AG04450 (cell line): Measurements from ENCODE around the gene SIRPG. TPM values are rescaled to one million over a fixed set of nuclear protein-coding genes. Genes with fewer than 3 reads are reported as not detected.

ENCODE experiments used
- CTCF ChIA-PET: fragments of 300-600, 350-600 bp; formaldehyde crosslinking; extraction: SDS; loops from one replicate; lab custom pipeline; 2022; ENCODE audit warnings: antibody characterized with exemption, inconsistent platforms; lab: Charles Lee
- POLR2A ChIA-PET: fragments of 350-600 bp; formaldehyde crosslinking; extraction: SDS; loops from one replicate; lab custom pipeline; 2021; ENCODE audit warnings: antibody characterized with exemption, inconsistent platforms; lab: Yijun Ruan, JAX
- DNase-seq: peaks from one replicate; pipeline ENCODE4 v3.0.0-alpha.2; 2011; ENCODE audit warnings: low read depth, low spot score
- H3K27ac ChIP-seq: one replicate; pipeline ENCODE4 v1.5.1; 2012; ENCODE audit warnings: low read depth, low read length, control low read depth
- H3K27me3 ChIP-seq: one replicate; pipeline ENCODE4 v1.6.0; 2012; ENCODE audit warnings: low read length; ENCODE audit not compliant: control insufficient read depth, insufficient read depth
- H3K4me3 ChIP-seq: 2 replicates; pipeline ENCODE4 v1.5.1; 2011; ENCODE audit warnings: mild to moderate bottlenecking, low read depth, low read length, control low read depth
- H3K9me3 ChIP-seq: 2 replicates; pipeline ENCODE4 v1.5.1; 2012; ENCODE audit warnings: low read length; ENCODE audit not compliant: control insufficient read depth, insufficient read depth
- polyA plus RNA-seq: library from polyadenylated mRNA; depleted of rRNA; stranded (reverse); fragments of >200 nt; gene quantifications from 2 replicates; pipeline ENCODE4 v1.2.3, GENCODE V29; 2011
- TF ChIP-seq, protein P1 (sequence below): IDR thresholded peaks from 2 replicates; pipeline ENCODE4 v1.5.1; 2011; ENCODE audit warnings: low read depth, low read length, control low read depth, inconsistent platforms

SIRPG gene
- polyA plus RNA-seq, 1 experiment = not detected

- no peak for DNase-seq
- Histone ChIP-seq H3K27ac (no peak overlapping the region), H3K9me3 (no peaks in the 10 kb centered on the region; the same call in 1 of the 2 replicates), H3K4me3 (no peak overlapping the region), H3K27me3 (peaks cover 3% of the 10 kb centered on the region)
- CTCF ChIA-PET = no interaction called here
- POLR2A ChIA-PET = no interaction called here
- TF ChIP-seq, protein P1, sequence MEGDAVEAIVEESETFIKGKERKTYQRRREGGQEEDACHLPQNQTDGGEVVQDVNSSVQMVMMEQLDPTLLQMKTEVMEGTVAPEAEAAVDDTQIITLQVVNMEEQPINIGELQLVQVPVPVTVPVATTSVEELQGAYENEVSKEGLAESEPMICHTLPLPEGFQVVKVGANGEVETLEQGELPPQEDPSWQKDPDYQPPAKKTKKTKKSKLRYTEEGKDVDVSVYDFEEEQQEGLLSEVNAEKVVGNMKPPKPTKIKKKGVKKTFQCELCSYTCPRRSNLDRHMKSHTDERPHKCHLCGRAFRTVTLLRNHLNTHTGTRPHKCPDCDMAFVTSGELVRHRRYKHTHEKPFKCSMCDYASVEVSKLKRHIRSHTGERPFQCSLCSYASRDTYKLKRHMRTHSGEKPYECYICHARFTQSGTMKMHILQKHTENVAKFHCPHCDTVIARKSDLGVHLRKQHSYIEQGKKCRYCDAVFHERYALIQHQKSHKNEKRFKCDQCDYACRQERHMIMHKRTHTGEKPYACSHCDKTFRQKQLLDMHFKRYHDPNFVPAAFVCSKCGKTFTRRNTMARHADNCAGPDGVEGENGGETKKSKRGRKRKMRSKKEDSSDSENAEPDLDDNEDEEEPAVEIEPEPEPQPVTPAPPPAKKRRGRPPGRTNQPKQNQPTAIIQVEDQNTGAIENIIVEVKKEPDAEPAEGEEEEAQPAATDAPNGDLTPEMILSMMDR = no peak
Measured at GRCh38 chr20:1665345-1665744, 7.8 kb upstream of the SIRPG start.

DNA sequence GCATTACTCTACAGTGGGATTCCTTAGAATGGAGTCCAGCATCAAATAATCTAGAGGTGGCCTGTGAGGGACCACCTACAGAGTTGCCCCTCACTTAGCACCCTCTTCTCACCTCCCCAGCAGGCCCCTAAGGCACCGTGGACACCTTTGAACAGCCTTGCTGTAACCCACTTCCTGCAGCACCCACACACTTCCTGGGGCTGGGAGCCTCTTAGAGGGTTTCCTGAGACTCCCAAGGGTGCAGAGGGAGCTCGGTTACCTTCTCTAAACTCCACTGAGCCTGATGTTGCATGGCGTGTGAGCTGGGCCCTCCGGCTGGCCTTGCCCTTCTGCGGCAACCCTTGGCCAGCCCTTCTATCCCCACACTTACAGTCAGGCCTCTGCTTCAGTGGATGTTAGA lies 7.3 kb upstream of the SIRPG start:
- ChIA-PET CTCF (no interaction called here), POLR2A (no interaction called here)
- no peaks in the 10 kb centered on the region; the same call in 1 of the 2 replicates for H3K9me3 ChIP-seq
- no peak overlapping the region for H3K4me3 ChIP-seq
- peaks cover 3% of the 10 kb centered on the region for H3K27me3 ChIP-seq
- TF ChIP-seq, protein P1 = no peak
- no peak overlapping the region for H3K27ac ChIP-seq
- no peak for DNase-seq

DNA sequence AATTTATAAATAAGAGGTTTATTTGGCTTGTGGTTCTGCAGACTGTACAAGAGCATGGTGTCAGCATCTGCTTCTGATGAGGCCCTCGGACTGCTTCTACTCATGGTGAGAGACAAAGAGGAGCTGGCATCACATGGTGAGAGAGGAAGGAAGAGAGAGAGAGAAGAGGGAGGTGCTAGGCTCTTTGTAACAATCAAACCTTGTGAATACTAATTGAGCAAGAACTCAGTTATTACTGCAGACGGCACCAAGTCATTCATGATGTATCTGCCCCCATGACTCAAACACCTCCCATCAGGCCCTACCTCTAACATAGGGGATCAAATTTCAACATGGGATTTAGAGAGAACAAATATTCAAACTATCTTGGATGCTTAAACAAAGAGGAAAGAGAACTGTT lies 6.3 kb upstream of the SIRPG start:
- H3K4me3 ChIP-seq = no peak overlapping the region
- no peak overlapping the region for H3K27ac ChIP-seq
- no peaks in the 10 kb centered on the region; the same call in 1 of the 2 replicates for H3K9me3 ChIP-seq
- ChIA-PET CTCF (no interaction called here), POLR2A (no interaction called here)
- peaks cover 3% of the 10 kb centered on the region for H3K27me3 ChIP-seq
- DNase-seq = no peak
- TF ChIP-seq, protein P1 = no peak

DNA sequence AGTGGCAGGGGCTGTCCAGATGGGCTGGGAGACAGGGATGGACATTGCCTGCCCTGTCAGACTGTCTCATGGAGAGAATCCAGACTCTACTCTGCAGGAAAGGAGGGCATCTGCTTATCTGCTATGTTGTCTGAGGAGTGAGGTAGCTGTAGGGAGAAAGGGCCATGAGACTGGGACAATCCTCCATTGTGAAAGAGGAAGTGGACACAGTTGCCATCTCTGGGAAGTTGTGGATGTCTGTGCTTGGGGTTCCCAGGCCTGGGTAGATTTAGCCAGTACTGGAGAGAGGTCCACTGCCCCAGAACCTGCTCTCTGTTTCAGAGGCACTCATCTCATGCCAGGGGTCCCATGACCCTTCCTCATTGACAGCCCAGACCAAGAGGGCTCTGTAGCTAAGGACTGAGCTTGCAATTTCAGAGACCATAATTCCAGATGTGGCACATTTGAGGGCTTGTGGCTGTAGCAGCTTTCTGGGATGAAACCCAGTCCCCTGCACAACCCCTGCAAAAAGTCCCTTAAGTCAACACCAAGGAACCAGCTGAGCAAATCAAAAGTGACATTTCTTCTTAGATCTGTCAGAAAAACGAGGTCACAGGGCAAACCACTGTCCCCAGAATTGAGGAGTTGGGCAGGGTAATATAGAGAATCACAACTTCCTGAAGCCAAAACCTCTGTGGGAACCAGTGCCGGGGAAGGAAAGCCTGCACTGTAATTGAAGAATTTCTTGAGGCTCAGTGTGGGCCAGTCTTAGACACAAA lies 4.1 kb upstream of the SIRPG start:
- ChIA-PET POLR2A (no interaction called here), CTCF (no interaction called here)
- H3K27me3 ChIP-seq = peaks cover 5% of the 10 kb centered on the region
- no peak overlapping the region for H3K4me3 ChIP-seq
- H3K27ac ChIP-seq = no peak overlapping the region
- no peaks in the 10 kb centered on the region; the same call in 1 of the 2 replicates for H3K9me3 ChIP-seq
- TF ChIP-seq, protein P1 = no peak
- DNase-seq = no peak

- H3K27me3 ChIP-seq = peaks cover 5% of the 10 kb centered on the region
- TF ChIP-seq, protein P1 = no peak
- DNase-seq = no peak
Measured at GRCh38 chr20:1660246-1660645, 2.7 kb upstream of the SIRPG start.

More at GRCh38 chr20:1660246-1660645, 2.7 kb upstream of the SIRPG start:
- Histone ChIP-seq H3K9me3 (no peaks in the 10 kb centered on the region; the same call in 1 of the 2 replicates), H3K4me3 (no peak overlapping the region), H3K27ac (no peak overlapping the region)
- POLR2A ChIA-PET = no interaction called here
- CTCF ChIA-PET = no interaction called here
